HK-2 (cell line): ENCODE data around the gene RPE.

Experiments used
- DNase-seq: peaks from one replicate; pipeline ENCODE4 v3.0.0-alpha.2; 2018; ENCODE audit not compliant: unreplicated experiment

Gene RPE

GRCh38 chr2:210002158-210003157 lies at the start of gene RPE:
Gene RPE (plus strand): TSS chr2:210002638. CDS start chr2:210002662, 24 bp downstream.
- DNase-seq = peak; percentile 95

- DNase-seq = no peak
These were observed 46.2 kb upstream of the RPE start for GRCh38 chr2:209956271-209956670.

- no peak for DNase-seq
These were observed 44.4 kb upstream of the RPE start for GRCh38 chr2:209958016-209958415.

GRCh38 chr2:209960045-209960444 lies 42.4 kb upstream of the RPE start:
- DNase-seq = no peak

GRCh38 chr2:209960676-209961630 lies 41.5 kb upstream of the RPE start:
- DNase-seq = peak; percentile 29

- DNase-seq = no peak
These were observed 36.7 kb upstream of the RPE start for GRCh38 chr2:209965723-209966122.

- no peak for DNase-seq
These were observed 32.7 kb upstream of the RPE start for GRCh38 chr2:209969692-209970091.

- DNase-seq = no peak
These were observed 32.2 kb upstream of the RPE start for GRCh38 chr2:209970271-209970670.

- no peak for DNase-seq
These were observed 31.7 kb upstream of the RPE start for GRCh38 chr2:209970711-209971110.

GRCh38 chr2:209973328-209973727 lies 29.1 kb upstream of the RPE start:
- no peak for DNase-seq

- DNase-seq = no peak
These were observed 27.9 kb upstream of the RPE start for GRCh38 chr2:209974576-209974975.

GRCh38 chr2:209976698-209977385 lies 25.6 kb upstream of the RPE start:
- no peak for DNase-seq

- DNase-seq = no peak
These were observed 24.8 kb upstream of the RPE start for GRCh38 chr2:209977386-209978239.

- no peak for DNase-seq
These were observed 18.1 kb upstream of the RPE start for GRCh38 chr2:209984291-209984690.

GRCh38 chr2:209985874-209986273 lies 16.6 kb upstream of the RPE start:
- no peak for DNase-seq

GRCh38 chr2:209986415-209986814 lies 16.0 kb upstream of the RPE start:
- DNase-seq = no peak

GRCh38 chr2:209988010-209988409 lies 14.4 kb upstream of the RPE start:
- DNase-seq = no peak

GRCh38 chr2:209990838-209991237 lies 11.6 kb upstream of the RPE start:
- no peak for DNase-seq

GRCh38 chr2:209993968-209994367 lies 8.5 kb upstream of the RPE start:
- DNase-seq = no peak

- DNase-seq = no peak
These were observed 3.8 kb upstream of the RPE start for GRCh38 chr2:209998596-209998995.
